ENCODE results near the gene STPG1.

STPG1 gene

DNA sequence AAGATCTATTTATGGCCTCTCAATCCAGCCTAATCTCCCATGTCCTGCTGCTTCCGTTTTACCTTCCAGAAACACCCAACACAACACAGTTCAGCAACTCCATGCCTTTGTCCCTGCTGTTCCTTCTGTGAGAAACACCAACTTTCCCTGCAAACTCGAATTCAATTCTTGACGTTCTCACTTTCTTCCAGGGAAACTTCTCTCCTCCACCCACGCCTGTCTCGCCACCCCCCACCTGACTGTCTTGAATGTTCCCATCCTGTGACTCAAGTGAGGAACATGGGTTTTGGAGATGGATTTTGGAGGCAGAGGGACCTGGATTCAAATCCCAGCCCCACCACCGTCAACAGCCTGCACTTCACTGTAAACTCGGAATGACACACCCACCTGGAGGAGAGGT, 49.6 kb downstream of the STPG1 start:
- TF ChIP-seq SPI1 (IDR thresholded peaks at IDR 0.05; ENCODE audit: borderline replicate concordance, low read depth), result no peak
- TF ChIP-seq, protein P1, sequence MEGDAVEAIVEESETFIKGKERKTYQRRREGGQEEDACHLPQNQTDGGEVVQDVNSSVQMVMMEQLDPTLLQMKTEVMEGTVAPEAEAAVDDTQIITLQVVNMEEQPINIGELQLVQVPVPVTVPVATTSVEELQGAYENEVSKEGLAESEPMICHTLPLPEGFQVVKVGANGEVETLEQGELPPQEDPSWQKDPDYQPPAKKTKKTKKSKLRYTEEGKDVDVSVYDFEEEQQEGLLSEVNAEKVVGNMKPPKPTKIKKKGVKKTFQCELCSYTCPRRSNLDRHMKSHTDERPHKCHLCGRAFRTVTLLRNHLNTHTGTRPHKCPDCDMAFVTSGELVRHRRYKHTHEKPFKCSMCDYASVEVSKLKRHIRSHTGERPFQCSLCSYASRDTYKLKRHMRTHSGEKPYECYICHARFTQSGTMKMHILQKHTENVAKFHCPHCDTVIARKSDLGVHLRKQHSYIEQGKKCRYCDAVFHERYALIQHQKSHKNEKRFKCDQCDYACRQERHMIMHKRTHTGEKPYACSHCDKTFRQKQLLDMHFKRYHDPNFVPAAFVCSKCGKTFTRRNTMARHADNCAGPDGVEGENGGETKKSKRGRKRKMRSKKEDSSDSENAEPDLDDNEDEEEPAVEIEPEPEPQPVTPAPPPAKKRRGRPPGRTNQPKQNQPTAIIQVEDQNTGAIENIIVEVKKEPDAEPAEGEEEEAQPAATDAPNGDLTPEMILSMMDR (IDR thresholded peaks at IDR 0.05; ENCODE audit: insufficient read depth, low read length), result no peak
- no peak for TF ChIP-seq GABPA (IDR thresholded peaks at IDR 0.05; ENCODE audit: low read depth)
- TF ChIP-seq POLR2AphosphoS5 (IDR thresholded peaks at IDR 0.05; ENCODE audit: low read depth), result no peak
- TF ChIP-seq, protein P2, sequence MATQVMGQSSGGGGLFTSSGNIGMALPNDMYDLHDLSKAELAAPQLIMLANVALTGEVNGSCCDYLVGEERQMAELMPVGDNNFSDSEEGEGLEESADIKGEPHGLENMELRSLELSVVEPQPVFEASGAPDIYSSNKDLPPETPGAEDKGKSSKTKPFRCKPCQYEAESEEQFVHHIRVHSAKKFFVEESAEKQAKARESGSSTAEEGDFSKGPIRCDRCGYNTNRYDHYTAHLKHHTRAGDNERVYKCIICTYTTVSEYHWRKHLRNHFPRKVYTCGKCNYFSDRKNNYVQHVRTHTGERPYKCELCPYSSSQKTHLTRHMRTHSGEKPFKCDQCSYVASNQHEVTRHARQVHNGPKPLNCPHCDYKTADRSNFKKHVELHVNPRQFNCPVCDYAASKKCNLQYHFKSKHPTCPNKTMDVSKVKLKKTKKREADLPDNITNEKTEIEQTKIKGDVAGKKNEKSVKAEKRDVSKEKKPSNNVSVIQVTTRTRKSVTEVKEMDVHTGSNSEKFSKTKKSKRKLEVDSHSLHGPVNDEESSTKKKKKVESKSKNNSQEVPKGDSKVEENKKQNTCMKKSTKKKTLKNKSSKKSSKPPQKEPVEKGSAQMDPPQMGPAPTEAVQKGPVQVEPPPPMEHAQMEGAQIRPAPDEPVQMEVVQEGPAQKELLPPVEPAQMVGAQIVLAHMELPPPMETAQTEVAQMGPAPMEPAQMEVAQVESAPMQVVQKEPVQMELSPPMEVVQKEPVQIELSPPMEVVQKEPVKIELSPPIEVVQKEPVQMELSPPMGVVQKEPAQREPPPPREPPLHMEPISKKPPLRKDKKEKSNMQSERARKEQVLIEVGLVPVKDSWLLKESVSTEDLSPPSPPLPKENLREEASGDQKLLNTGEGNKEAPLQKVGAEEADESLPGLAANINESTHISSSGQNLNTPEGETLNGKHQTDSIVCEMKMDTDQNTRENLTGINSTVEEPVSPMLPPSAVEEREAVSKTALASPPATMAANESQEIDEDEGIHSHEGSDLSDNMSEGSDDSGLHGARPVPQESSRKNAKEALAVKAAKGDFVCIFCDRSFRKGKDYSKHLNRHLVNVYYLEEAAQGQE (IDR thresholded peaks at IDR 0.05; ENCODE audit: insufficient replicate concordance, low read depth), result no peak
- Histone ChIP-seq H3K4me3 (replicated peaks; ENCODE audit: insufficient read depth, low read length) (no peak overlapping the region), H3K27me3 (ENCODE audit: insufficient read depth, poor library complexity, severe bottlenecking) (no peaks in the 10 kb centered on the region), H3K27ac (replicated peaks) (no peak overlapping the region)
- DNase-seq (ENCODE audit: low read depth in 1 of 2, low spot score in 1 of 2), result no peak

DNA sequence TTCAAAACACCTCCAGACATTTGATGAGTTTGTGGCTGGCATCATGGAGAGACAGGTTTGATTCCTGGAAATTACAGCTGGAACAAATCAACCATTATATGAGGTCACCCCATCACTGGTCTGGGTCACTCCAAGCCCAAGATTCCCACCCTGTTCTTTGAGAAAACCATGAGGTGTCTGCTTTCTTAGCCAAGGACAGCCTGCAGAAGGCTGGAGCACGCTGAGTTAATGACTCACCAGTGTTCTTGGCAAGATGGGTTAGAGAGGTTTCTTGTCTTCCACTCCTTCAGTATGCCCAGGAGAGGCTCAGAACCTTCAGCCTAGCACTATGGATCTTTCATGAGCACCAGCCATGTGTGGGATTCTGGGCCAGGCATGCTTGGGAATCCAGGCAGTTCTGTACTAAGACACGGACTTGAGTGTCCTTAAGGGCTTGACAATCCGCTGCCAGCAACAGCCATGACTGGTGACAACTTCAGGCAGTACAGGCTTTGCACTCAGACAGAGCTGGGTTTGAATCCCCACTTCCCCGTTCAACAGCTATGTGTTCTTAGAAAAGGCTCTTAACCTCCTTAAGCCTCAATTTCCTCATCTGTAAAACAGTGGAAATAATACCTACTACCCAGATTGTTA, 50.5 kb downstream of the STPG1 start:
- H3K27me3 ChIP-seq (ENCODE audit: insufficient read depth, poor library complexity, severe bottlenecking), result no peaks in the 10 kb centered on the region
- DNase-seq (ENCODE audit: low read depth in 1 of 2, low spot score in 1 of 2), result no peak

DNA sequence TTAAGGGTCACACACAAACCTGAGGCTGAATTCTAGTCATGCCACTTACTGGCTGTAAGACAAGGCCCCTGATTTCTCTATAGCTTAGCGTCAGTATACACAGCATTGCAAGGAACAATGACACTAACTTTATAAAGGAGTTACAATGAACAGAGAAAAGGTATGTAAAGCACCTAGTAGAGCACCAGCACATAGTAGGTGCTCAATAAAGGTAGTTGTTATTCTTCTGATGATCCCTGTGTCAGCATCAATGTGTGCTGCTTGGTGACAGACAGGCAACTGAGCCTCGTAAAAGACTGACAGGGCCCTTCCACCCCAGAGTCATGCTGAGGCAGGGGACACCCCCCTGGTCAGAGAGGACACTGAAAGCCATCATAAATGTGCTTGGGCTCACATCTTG, 51.2 kb downstream of the STPG1 start:
- TF ChIP-seq, protein P2 (IDR thresholded peaks at IDR 0.05; ENCODE audit: insufficient replicate concordance, low read depth), result no peak
- TF ChIP-seq, protein P1 (IDR thresholded peaks at IDR 0.05; ENCODE audit: insufficient read depth, low read length), result no peak
- no peak for TF ChIP-seq SPI1 (IDR thresholded peaks at IDR 0.05; ENCODE audit: borderline replicate concordance, low read depth)
- no peak for TF ChIP-seq POLR2AphosphoS5 (IDR thresholded peaks at IDR 0.05; ENCODE audit: low read depth)
- TF ChIP-seq GABPA (IDR thresholded peaks at IDR 0.05; ENCODE audit: low read depth), result no peak
- Histone ChIP-seq H3K27me3 (ENCODE audit: insufficient read depth, poor library complexity, severe bottlenecking) (no peaks in the 10 kb centered on the region), H3K4me3 (replicated peaks; ENCODE audit: insufficient read depth, low read length) (no peak overlapping the region), H3K27ac (replicated peaks) (no peak overlapping the region)
- DNase-seq (ENCODE audit: low read depth in 1 of 2, low spot score in 1 of 2), result no peak

More for the DNA sequence above, 50.5 kb downstream of the STPG1 start:
- H3K4me3 ChIP-seq (replicated peaks; ENCODE audit: insufficient read depth, low read length), result no peak overlapping the region
- no peak overlapping the region for H3K27ac ChIP-seq (replicated peaks)
- TF ChIP-seq, protein P1 (IDR thresholded peaks at IDR 0.05; ENCODE audit: insufficient read depth, low read length), result no peak
- TF ChIP-seq POLR2AphosphoS5 (IDR thresholded peaks at IDR 0.05; ENCODE audit: low read depth), result no peak
- TF ChIP-seq SPI1 (IDR thresholded peaks at IDR 0.05; ENCODE audit: borderline replicate concordance, low read depth), result 0 out of 2 replicates have a peak, but pooled peaks have one; percentile 11

DNA sequence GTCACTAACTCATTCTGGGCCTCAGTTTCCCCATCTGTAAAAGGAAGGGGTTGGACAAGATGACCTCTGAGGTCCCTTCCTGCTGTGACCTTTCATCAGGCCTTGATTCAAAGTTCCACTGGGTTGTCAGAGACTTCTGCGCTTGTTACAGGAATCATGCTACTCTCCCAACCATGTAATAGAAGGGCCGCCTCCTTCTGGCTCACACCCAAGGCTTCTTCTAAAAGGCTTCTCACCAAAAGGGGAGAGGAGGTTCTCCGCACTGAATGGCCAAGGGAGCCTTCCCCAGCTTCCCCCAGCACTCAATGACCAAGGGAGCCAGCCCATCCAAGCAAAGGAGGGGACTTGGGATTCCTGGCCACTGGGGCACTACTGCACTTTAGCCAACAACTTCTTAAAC, 51.8 kb downstream of the STPG1 start:
- no peak for DNase-seq (ENCODE audit: low read depth in 1 of 2, low spot score in 1 of 2)
- no peak overlapping the region for H3K4me3 ChIP-seq (replicated peaks; ENCODE audit: insufficient read depth, low read length)
- no peak overlapping the region for H3K27ac ChIP-seq (replicated peaks)
- no peak for TF ChIP-seq POLR2AphosphoS5 (IDR thresholded peaks at IDR 0.05; ENCODE audit: low read depth)
- no peak for TF ChIP-seq GABPA (IDR thresholded peaks at IDR 0.05; ENCODE audit: low read depth)
- TF ChIP-seq, protein P1 (IDR thresholded peaks at IDR 0.05; ENCODE audit: insufficient read depth, low read length), result no peak
- TF ChIP-seq, protein P2 (IDR thresholded peaks at IDR 0.05; ENCODE audit: insufficient replicate concordance, low read depth), result no peak
- TF ChIP-seq SPI1 (IDR thresholded peaks at IDR 0.05; ENCODE audit: borderline replicate concordance, low read depth), result no peak
- no peaks in the 10 kb centered on the region for H3K27me3 ChIP-seq (ENCODE audit: insufficient read depth, poor library complexity, severe bottlenecking)
